K562 (cell line): ENCODE data around the gene IRAG1. TPM values are rescaled to one million over a fixed set of nuclear protein-coding genes. Genes with fewer than 3 reads are reported as not detected.
A peak's percentile ranks its signal among the peaks of the same experiment; 100 is the strongest.

Experiments
- ASH1L ChIP-seq: fragments of 450-650 bp; IDR thresholded peaks from 2 replicates; pipeline ENCODE4 v1.6.1; 2018; ENCODE audit warnings: borderline replicate concordance, mild to moderate bottlenecking, low read depth; ENCODE audit not compliant: partially characterized antibody
- ATF4 ChIP-seq: fragments of 450-650 bp; formaldehyde crosslinking; IDR thresholded peaks from 2 replicates; pipeline ENCODE4 v1.4.0; 2022; ENCODE audit warnings: mild to moderate bottlenecking, moderate library complexity
- FOXA1 ChIP-seq: fragments of 450-650 bp; IDR thresholded peaks from 2 replicates; pipeline ENCODE4 v1.6.1; 2016; ENCODE audit warnings: mild to moderate bottlenecking, borderline replicate concordance
- KLF13 ChIP-seq: fragments of 450-650 bp; IDR thresholded peaks from 2 replicates; pipeline ENCODE4 v1.6.1; 2016; ENCODE audit warnings: missing genetic modification characterization, low read depth, mild to moderate bottlenecking, missing compliant biosample characterization, moderate library complexity, borderline replicate concordance
- MAFF ChIP-seq: IDR thresholded peaks from 2 replicates; pipeline ENCODE4 v1.6.1; 2012; ENCODE audit warnings: low read length, improper control_type of control experiment
- PYGO2 ChIP-seq: fragments of 450-650 bp; IDR thresholded peaks from 2 replicates; pipeline ENCODE4 v1.6.1; 2016; ENCODE audit warnings: mild to moderate bottlenecking, missing genetic modification characterization, moderate library complexity, missing compliant biosample characterization
- SRSF3 ChIP-seq: fragments of 200-400 bp; formaldehyde crosslinking; IDR thresholded peaks from 2 replicates; pipeline ENCODE4 v1.6.1; 2016; ENCODE audit warnings: mild to moderate bottlenecking, low read length, moderate library complexity; ENCODE audit not compliant: insufficient read depth
- ZNF146 ChIP-seq: IDR thresholded peaks from one replicate; pipeline ENCODE4 v1.6.1; 2018; ENCODE audit warnings: missing compliant biosample characterization; ENCODE audit not compliant: unreplicated experiment
- ZNF407 ChIP-seq: fragments of 450-650 bp; IDR thresholded peaks from 2 replicates; pipeline ENCODE4 v1.6.1; 2016; ENCODE audit warnings: low read depth
- ZNF79 ChIP-seq: fragments of 250-450 bp; sonication (Bioruptor Pico); IDR thresholded peaks from 2 replicates; pipeline ENCODE4 v1.4.0; 2020; ENCODE audit warnings: low read depth, mild to moderate bottlenecking, moderate library complexity
- polyA plus RNA-seq, 8 experiments: library from polyadenylated mRNA; depleted of rRNA in 4 of 8; stranded (reverse) in 5 of 8; unstranded in 3 of 8; fragments of >200 nt; fragmentation: Nextera tagmentation in 2 of 8; fragmentation: Illumina TruSeq in 1 of 8; extraction: Ambion mirVana in 2 of 8; extraction: Trizol in 1 of 8; gene quantifications; 2 replicates each; pipeline versions ENCODE4 v1.2.1 to v1.2.3, GENCODE V29; 2011 to 2014; ENCODE audit warnings: inconsistent platforms in 1 of 8, missing spikeins in 1 of 8
- total RNA-seq, 7 experiments: library from RNA; depleted of rRNA in 6 of 7; stranded (reverse); fragments of >200 nt in 6 of 7; fragmentation: Illumina TruSeq in 2 of 7; extraction: Trizol in 2 of 7; gene quantifications; 2 replicates each; pipeline versions ENCODE4 v1.2.1 to v1.2.3, GENCODE V29; 2011 to 2021; ENCODE audit warnings: low replicate concordance in 1 of 7
- TF ChIP-seq, protein P1 (sequence below): conservative IDR thresholded peaks from 2 replicates; pipeline ENCODE4 v1.6.1; 2011; ENCODE audit warnings: low read depth, mild to moderate bottlenecking, low read length; ENCODE audit not compliant: control insufficient read depth
- TF ChIP-seq, protein P2 (sequence below): fragments of 250-450 bp; sonication (Bioruptor Pico); IDR thresholded peaks from 2 replicates; pipeline ENCODE4 v1.8.0; 2022; ENCODE audit warnings: moderate library complexity, mild to moderate bottlenecking, inconsistent platforms

The IRAG1 gene
- total and polyA plus RNA-seq, 9 of the 15 experiments (the other 6 are each of a cell fraction or from before 2014, with no cell fraction given), result 0.01 to 0.22 (median 0.09) TPM; not detected in 1

GRCh38 chr11:10735481-10736475 lies 42.2 kb upstream of the IRAG1 start (continued):
- no peak for TF ChIP-seq ZNF407
- TF ChIP-seq, protein P1, sequence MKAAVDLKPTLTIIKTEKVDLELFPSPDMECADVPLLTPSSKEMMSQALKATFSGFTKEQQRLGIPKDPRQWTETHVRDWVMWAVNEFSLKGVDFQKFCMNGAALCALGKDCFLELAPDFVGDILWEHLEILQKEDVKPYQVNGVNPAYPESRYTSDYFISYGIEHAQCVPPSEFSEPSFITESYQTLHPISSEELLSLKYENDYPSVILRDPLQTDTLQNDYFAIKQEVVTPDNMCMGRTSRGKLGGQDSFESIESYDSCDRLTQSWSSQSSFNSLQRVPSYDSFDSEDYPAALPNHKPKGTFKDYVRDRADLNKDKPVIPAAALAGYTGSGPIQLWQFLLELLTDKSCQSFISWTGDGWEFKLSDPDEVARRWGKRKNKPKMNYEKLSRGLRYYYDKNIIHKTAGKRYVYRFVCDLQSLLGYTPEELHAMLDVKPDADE, result no peak
- TF ChIP-seq FOXA1, result no peak
- TF ChIP-seq ZNF79, result no peak
- TF ChIP-seq SRSF3, result no peak
- TF ChIP-seq MAFF, result no peak
- TF ChIP-seq, protein P2, sequence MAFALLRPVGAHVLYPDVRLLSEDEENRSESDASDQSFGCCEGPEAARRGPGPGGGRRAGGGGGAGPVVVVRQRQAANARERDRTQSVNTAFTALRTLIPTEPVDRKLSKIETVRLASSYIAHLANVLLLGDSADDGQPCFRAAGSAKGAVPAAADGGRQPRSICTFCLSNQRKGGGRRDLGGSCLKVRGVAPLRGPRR, result no peak
- TF ChIP-seq KLF13 (tag), result peak; percentile 56; the same call in 1 of the 2 replicates
- TF ChIP-seq PYGO2 (tag), result no peak
- TF ChIP-seq ATF4 (CRISPR knock-in tag), result no peak
- TF ChIP-seq ASH1L, result no peak
- no peak for TF ChIP-seq ZNF146 (CRISPR knock-in tag)
